HepG2 (cell line): Measurements from ENCODE around the gene R3HDM4. TPM values are rescaled to one million over a fixed set of nuclear protein-coding genes. Genes with fewer than 3 reads are reported as not detected.

Source experiments
- ATAC-seq: fragments of 200-7000 bp; cut with Tn5 transposase; 3 replicates; pipeline ENCODE4 v1.9.1; 2020; ENCODE audit warnings: mild to moderate bottlenecking, moderate library complexity
- BruUV-seq: library from RNA; stranded (reverse); fragments of 400-500 nt; replicated peaks from 2 replicates; lab custom pipeline; 2021; lab: Mats Ljungman, UMichigan
- CTCF ChIA-PET: fragments of 300-600 bp; formaldehyde crosslinking; extraction: SDS; loops from one replicate; lab custom pipeline; 2021; ENCODE audit warnings: low total read pairs, inconsistent platforms, low intra/inter-chr PET ratio; lab: Yijun Ruan, JAX
- POLR2A ChIA-PET: fragments of 350-600 bp; sonication (Branson Sonifier 250); formaldehyde crosslinking; loops from one replicate; lab custom pipeline; 2020; ENCODE audit warnings: antibody characterized with exemption, inconsistent platforms; lab: Yijun Ruan, JAX
- DNase-seq: peaks from one replicate; pipeline ENCODE4 v3.0.0-alpha.2; 2015; ENCODE audit warnings: low spot score
- FAIRE-seq: peaks from 3 replicates; lab custom pipeline; 2011; peaks lifted over from hg19 to GRCh38; lab: Jason Lieb, UNC
- H2AFZ ChIP-seq: one replicate; pipeline ENCODE4 v1.6.1; 2011; ENCODE audit warnings: low read length, inconsistent platforms
- H3K27ac ChIP-seq: fragments of 300-600 bp; 3 replicates; pipeline ENCODE4 v1.8.0; 2011; ENCODE audit warnings: mixed run types, mild to moderate bottlenecking, mixed read lengths, low read length, inconsistent platforms; ENCODE audit not compliant: insufficient read depth; ENCODE audit errors: extremely low read length
- H3K27me3 ChIP-seq, 2 experiments: fragments of 200-600 bp in 1 of 2; 2 replicates in 1 of 2; 3 replicates in 1 of 2; pipeline versions ENCODE4 v1.6.0 to v1.8.0; 2011; ENCODE audit warnings: low read length in 2 of 2, mild to moderate bottlenecking in 2 of 2, moderate library complexity in 2 of 2, inconsistent platforms in 1 of 2; ENCODE audit not compliant: insufficient read depth in 2 of 2, control insufficient read depth in 1 of 2
- H3K36me3 ChIP-seq, 2 experiments: fragments of 200-600 bp in 1 of 2; replicated peaks in 1 of 2; 2 replicates in 1 of 2; 3 replicates in 1 of 2; pipeline versions ENCODE4 v1.5.1 to v1.8.0; 2011; ENCODE audit warnings: low read length in 2 of 2, inconsistent platforms in 1 of 2; ENCODE audit not compliant: insufficient read depth in 2 of 2, control insufficient read depth in 1 of 2
- H3K4me1 ChIP-seq: 2 replicates; pipeline ENCODE4 v1.5.1; 2012; ENCODE audit warnings: low read length, inconsistent platforms; ENCODE audit not compliant: insufficient read depth
- H3K4me2 ChIP-seq: 2 replicates; pipeline ENCODE4 v1.6.0; 2011; ENCODE audit warnings: low read depth, low read length, inconsistent platforms
- H3K4me3 ChIP-seq, 3 experiments: fragments of 200-600 bp in 1 of 3; sonication (generic), shearing (Covaris generic) in 1 of 3; replicated peaks in 1 of 3; 2 replicates each; pipeline ENCODE4 v1.5.1; 2011 to 2016; ENCODE audit warnings: low read length in 3 of 3, inconsistent platforms in 2 of 3, low read depth in 2 of 3, mild to moderate bottlenecking in 2 of 3, control low read depth in 1 of 3, mixed read lengths in 1 of 3; ENCODE audit not compliant: insufficient read depth in 1 of 3
- H3K79me2 ChIP-seq: one replicate; pipeline ENCODE4 v1.6.1; 2011; ENCODE audit warnings: low read length, inconsistent platforms; ENCODE audit not compliant: insufficient read depth
- H3K9ac ChIP-seq: 2 replicates; pipeline ENCODE4 v1.6.0; 2011; ENCODE audit warnings: mild to moderate bottlenecking, low read depth, low read length, inconsistent platforms; ENCODE audit not compliant: insufficient read depth
- H3K9me3 ChIP-seq: 2 replicates; pipeline ENCODE4 v1.5.1; 2012; ENCODE audit warnings: mild to moderate bottlenecking, low read length
- H4K20me1 ChIP-seq: 2 replicates; pipeline ENCODE4 v1.6.0; 2011; ENCODE audit warnings: inconsistent platforms, mild to moderate bottlenecking, low read length, moderate library complexity; ENCODE audit not compliant: insufficient read depth
- ADNP ChIP-seq: sonication (generic); formaldehyde crosslinking; IDR thresholded peaks from 2 replicates; pipeline ENCODE4 v1.4.0; 2020; ENCODE audit warnings: missing genetic modification reagents
- AGO1 ChIP-seq: fragments of 200-400 bp; formaldehyde crosslinking; IDR thresholded peaks from 2 replicates; pipeline ENCODE4 v1.6.1; 2017; ENCODE audit warnings: mild to moderate bottlenecking, low read depth, low read length, moderate library complexity; ENCODE audit not compliant: poor library complexity, severe bottlenecking
- CBX1 ChIP-seq: IDR thresholded peaks from one replicate; pipeline ENCODE4 v1.6.1; 2016; ENCODE audit warnings: antibody characterized with exemption, low read depth
- CENPT ChIP-seq: sonication (generic); formaldehyde crosslinking; IDR thresholded peaks from 2 replicates; pipeline ENCODE4 v1.8.0; 2022; ENCODE audit warnings: low read depth, mild to moderate bottlenecking, moderate library complexity, missing genetic modification reagents
- KDM4B ChIP-seq: sonication (generic); formaldehyde crosslinking; IDR thresholded peaks from 2 replicates; pipeline ENCODE4 v1.4.0; 2020; ENCODE audit warnings: missing genetic modification reagents
- MED8 ChIP-seq: sonication (generic); formaldehyde crosslinking; IDR thresholded peaks from 2 replicates; pipeline ENCODE4 v1.8.1; 2023; ENCODE audit warnings: mild to moderate bottlenecking, missing genetic modification reagents; ENCODE audit not compliant: insufficient replicate concordance
- NAIF1 ChIP-seq: sonication (generic); formaldehyde crosslinking; IDR thresholded peaks from 2 replicates; pipeline ENCODE4 v1.5.0; 2020; ENCODE audit warnings: mild to moderate bottlenecking, missing genetic modification reagents, borderline replicate concordance
- POLR2A ChIP-seq, 2 experiments: IDR thresholded peaks; 2 replicates each; pipeline ENCODE4 v1.6.1; 2011; ENCODE audit warnings: low read depth in 2 of 2, low read length in 2 of 2, mild to moderate bottlenecking in 1 of 2, moderate library complexity in 1 of 2; ENCODE audit not compliant: insufficient read depth in 1 of 2
- RBM22 ChIP-seq: fragments of 200-400 bp; formaldehyde crosslinking; optimal IDR thresholded peaks from 2 replicates; pipeline ENCODE3; 2017; ENCODE audit warnings: mild to moderate bottlenecking, low read length, moderate library complexity
- RXRB ChIP-seq: IDR thresholded peaks from 2 replicates; pipeline ENCODE4 v1.6.1; 2016; ENCODE audit warnings: borderline replicate concordance, missing genetic modification reagents, missing compliant biosample characterization
- ZBTB7B ChIP-seq: sonication (generic); formaldehyde crosslinking; IDR thresholded peaks from 2 replicates; pipeline ENCODE4 v1.4.0; 2020; ENCODE audit warnings: missing genetic modification reagents
- ZNF562 ChIP-seq: sonication (generic); formaldehyde crosslinking; IDR thresholded peaks from 2 replicates; pipeline ENCODE4 v1.8.0; 2022; ENCODE audit warnings: missing genetic modification reagents, borderline replicate concordance
- ZNF572 ChIP-seq: sonication (generic); formaldehyde crosslinking; IDR thresholded peaks from 2 replicates; pipeline ENCODE4 v1.5.1; 2020; ENCODE audit warnings: mild to moderate bottlenecking, missing genetic modification reagents
- ZNF629 ChIP-seq: sonication (generic); formaldehyde crosslinking; conservative IDR thresholded peaks from 2 replicates; pipeline ENCODE4 v1.5.0; 2020; ENCODE audit warnings: missing genetic modification reagents
- ZNF782 ChIP-seq: sonication (generic); formaldehyde crosslinking; IDR thresholded peaks from 2 replicates; pipeline ENCODE4 v1.4.0; 2020; ENCODE audit warnings: missing genetic modification reagents, mild to moderate bottlenecking, borderline replicate concordance
- ZSCAN12 ChIP-seq: sonication (generic); formaldehyde crosslinking; IDR thresholded peaks from 2 replicates; pipeline ENCODE4 v1.9.0; 2021; ENCODE audit warnings: mild to moderate bottlenecking, missing genetic modification reagents
- WGBS: methylation state at CpG from one replicate; pipeline ENCODE4 v1.1.6; 2017; ENCODE audit warnings: low lambda C conversion rate; 5-methylcytosine and 5-hydroxymethylcytosine counted together
- in situ Hi-C: cut with HindIII; loops from 2 replicates; pipeline ENCODE4 v1.10.0; 2017; ENCODE audit warnings: low pct_unique_long_range_greater_than_20kb; ENCODE audit not compliant: extremely low pct_ligation_motif_present
- intact Hi-C: fragments of 100-400 bp; cut with micrococcal nuclease; formaldehyde crosslinking; loops from one replicate; pipeline ENCODE4 v1.10.0; 2022; ENCODE audit not compliant: unreplicated experiment
- polyA plus RNA-seq, 8 experiments: library from polyadenylated mRNA; depleted of rRNA in 3 of 8; stranded (reverse) in 7 of 8; unstranded in 1 of 8; fragments of >200 nt; fragmentation: Illumina TruSeq in 4 of 8; extraction: Trizol in 4 of 8; gene quantifications; 2 replicates each; pipeline versions ENCODE4 v1.2.1 to v1.2.3, GENCODE V29; 2011 to 2016; ENCODE audit warnings: low read depth in 4 of 8, missing spikeins in 1 of 8, mixed read lengths in 1 of 8; ENCODE audit not compliant: insufficient read depth in 1 of 8
- total RNA-seq, 5 experiments: library from RNA; depleted of rRNA; stranded (reverse); fragments of >200 nt; fragmentation: Illumina TruSeq; extraction: Trizol; gene quantifications; 2 replicates each; pipeline ENCODE4 v1.2.3, GENCODE V29; 2016; ENCODE audit warnings: low read depth in 1 of 5
- TF ChIP-seq, protein P1 (sequence below): sonication (generic); formaldehyde crosslinking; IDR thresholded peaks from 2 replicates; pipeline ENCODE4 v1.5.1; 2020; ENCODE audit warnings: missing genetic modification reagents, mild to moderate bottlenecking, borderline replicate concordance
- TF ChIP-seq, protein P2 (sequence below): sonication (generic); formaldehyde crosslinking; IDR thresholded peaks from 2 replicates; pipeline ENCODE4 v1.4.0; 2020; ENCODE audit warnings: low read depth, mild to moderate bottlenecking, missing genetic modification reagents

The R3HDM4 gene
- total and polyA plus RNA-seq, 2 of the 13 experiments (the other 11 are each of a cell fraction or from before 2014, with no cell fraction given): 26.2 to 26.9 TPM

DNA sequence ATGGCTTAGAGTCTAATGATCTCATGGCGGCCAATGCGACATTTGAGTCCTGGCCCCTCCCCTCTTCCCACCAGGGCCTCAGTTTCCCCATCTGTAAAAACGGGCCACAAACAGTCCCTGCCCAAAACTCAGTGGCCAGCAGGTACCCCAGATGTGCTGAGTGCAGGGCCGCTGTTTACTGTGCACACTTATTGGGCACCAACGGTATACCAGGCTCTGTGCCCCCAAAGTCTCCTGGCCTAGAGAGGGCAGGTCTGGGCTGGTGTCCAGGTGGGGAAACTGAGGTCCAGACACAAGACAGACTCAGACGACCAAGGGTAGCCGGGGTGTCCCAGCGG, 47.6 kb upstream of the R3HDM4 start (continued):
- TF ChIP-seq ZBTB7B (CRISPR knock-in tag): no peak
- no peak for TF ChIP-seq RBM22
- no peak for TF ChIP-seq ZNF572 (CRISPR knock-in tag)
- 0 out of 2 replicates have a peak, but pooled peaks have one; percentile 45 for TF ChIP-seq CENPT (CRISPR knock-in tag)
- peak; percentile 72 for TF ChIP-seq ZNF629
- peak; percentile 51; the same call in 1 of the 2 replicates for TF ChIP-seq ADNP (CRISPR knock-in tag)
- 0 out of 2 replicates have a peak, but pooled peaks have one; percentile 49 for TF ChIP-seq ZSCAN12 (CRISPR knock-in tag)
- TF ChIP-seq ZNF782 (CRISPR knock-in tag): 0 out of 2 replicates have a peak, but pooled peaks have one; percentile 46
- TF ChIP-seq MED8 (CRISPR knock-in tag): no peak
- peak; percentile 16 for TF ChIP-seq CBX1
- 0 out of 2 replicates have a peak, but pooled peaks have one; percentile 1 for TF ChIP-seq NAIF1 (CRISPR knock-in tag)
- TF ChIP-seq, protein P1, sequence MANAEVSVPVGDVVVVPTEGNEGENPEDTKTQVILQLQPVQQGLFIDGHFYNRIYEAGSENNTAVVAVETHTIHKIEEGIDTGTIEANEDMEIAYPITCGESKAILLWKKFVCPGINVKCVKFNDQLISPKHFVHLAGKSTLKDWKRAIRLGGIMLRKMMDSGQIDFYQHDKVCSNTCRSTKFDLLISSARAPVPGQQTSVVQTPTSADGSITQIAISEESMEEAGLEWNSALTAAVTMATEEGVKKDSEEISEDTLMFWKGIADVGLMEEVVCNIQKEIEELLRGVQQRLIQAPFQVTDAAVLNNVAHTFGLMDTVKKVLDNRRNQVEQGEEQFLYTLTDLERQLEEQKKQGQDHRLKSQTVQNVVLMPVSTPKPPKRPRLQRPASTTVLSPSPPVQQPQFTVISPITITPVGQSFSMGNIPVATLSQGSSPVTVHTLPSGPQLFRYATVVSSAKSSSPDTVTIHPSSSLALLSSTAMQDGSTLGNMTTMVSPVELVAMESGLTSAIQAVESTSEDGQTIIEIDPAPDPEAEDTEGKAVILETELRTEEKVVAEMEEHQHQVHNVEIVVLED (CRISPR knock-in tag): no peak

DNA sequence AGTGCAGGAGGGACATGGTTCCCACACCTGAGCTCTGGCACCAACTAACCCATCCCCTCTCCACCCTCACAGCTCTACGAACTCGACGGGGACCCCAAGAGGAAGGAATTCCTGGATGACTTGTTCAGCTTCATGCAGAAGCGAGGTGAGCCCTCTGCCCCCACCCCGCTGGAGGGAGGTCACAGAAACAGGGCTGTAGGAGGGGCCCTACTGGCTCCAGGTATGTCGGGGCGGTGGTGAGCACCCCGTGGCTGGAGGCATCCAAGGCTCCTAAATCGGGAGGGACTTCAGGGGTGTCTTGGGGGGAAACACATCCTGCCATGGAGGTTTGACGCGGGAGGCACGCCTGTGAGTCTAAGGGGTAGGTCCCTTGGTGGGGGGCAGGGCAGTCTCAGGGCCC, 47.0 kb upstream of the R3HDM4 start:
- peak overlapping the region; percentile 68 for H3K4me2 ChIP-seq
- peak; percentile 77 for DNase-seq
- intact Hi-C loops (no loop called here), in situ Hi-C loops (loop anchor here (5.0 kb wide), 1 partner anchor 33 kb away; the partner anchor contains the start of gene ARID3A)
- FAIRE-seq: no peak
- WGBS: 44% methylated on average over 4 of the region's 12 CpGs
- no TSS peak for BruUV-seq
- ChIA-PET POLR2A (interaction anchor here (0.7 to 4.6 kb wide), 7 partner anchors 11 to 36 kb away, joined by 3 to 35 read pairs (median 4); partner anchors contain the start of gene WDR18), CTCF (no interaction called here)
- peaks cover 77% of the 10 kb centered on the region for H3K4me1 ChIP-seq
- peaks cover 23 to 51% of the 10 kb centered on the region in 2 experiments; a peak in 4 of 5 replicates for H3K36me3 ChIP-seq
- peak overlapping the region; percentile 74 for H3K27ac ChIP-seq
- peaks cover 58% of the 10 kb centered on the region for H3K79me2 ChIP-seq
- ATAC-seq: peak; percentile 41
- no peaks in the 10 kb centered on the region for H3K9me3 ChIP-seq
- no peaks in the 10 kb centered on the region for H3K27me3 ChIP-seq
- no peak overlapping the region for H2AFZ ChIP-seq
- peak overlapping the region; percentile 55 for H3K9ac ChIP-seq
- no peaks in the 10 kb centered on the region for H4K20me1 ChIP-seq
- H3K4me3 ChIP-seq: peak overlapping the region in 1 of 3 experiments; percentile 52; a peak in 1 of 6 replicates
- TF ChIP-seq KDM4B (CRISPR knock-in tag): no peak
- TF ChIP-seq, protein P2, sequence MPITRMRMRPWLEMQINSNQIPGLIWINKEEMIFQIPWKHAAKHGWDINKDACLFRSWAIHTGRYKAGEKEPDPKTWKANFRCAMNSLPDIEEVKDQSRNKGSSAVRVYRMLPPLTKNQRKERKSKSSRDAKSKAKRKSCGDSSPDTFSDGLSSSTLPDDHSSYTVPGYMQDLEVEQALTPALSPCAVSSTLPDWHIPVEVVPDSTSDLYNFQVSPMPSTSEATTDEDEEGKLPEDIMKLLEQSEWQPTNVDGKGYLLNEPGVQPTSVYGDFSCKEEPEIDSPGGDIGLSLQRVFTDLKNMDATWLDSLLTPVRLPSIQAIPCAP (CRISPR knock-in tag): no peak
- TF ChIP-seq POLR2A (IDR thresholded peaks at IDR 0.05; ENCODE audit: insufficient read depth in 1 of 2, low read depth in 2 of 2, low read length in 2 of 2): 0 out of 4 replicates have a peak, but pooled peaks of 1 of the 2 experiments have one; percentile 36
- TF ChIP-seq AGO1: no peak
- TF ChIP-seq RXRB (CRISPR knock-in tag): peak; percentile 23; the same call in 1 of the 2 replicates
- no peak for TF ChIP-seq ZNF562
